ENCODE results near the gene UPF2. TPM values are rescaled to one million over a fixed set of nuclear protein-coding genes. Genes with fewer than 3 reads are reported as not detected.
"Not testable (repeated sequence)": the region's sequence is repeated elsewhere in the genome, so short reads cannot be mapped to it uniquely, and the experiment has no call there.

The UPF2 gene
- polyA plus RNA-seq, 3 donors, result 9.0 to 17.1 (median 9.1) TPM

DNA sequence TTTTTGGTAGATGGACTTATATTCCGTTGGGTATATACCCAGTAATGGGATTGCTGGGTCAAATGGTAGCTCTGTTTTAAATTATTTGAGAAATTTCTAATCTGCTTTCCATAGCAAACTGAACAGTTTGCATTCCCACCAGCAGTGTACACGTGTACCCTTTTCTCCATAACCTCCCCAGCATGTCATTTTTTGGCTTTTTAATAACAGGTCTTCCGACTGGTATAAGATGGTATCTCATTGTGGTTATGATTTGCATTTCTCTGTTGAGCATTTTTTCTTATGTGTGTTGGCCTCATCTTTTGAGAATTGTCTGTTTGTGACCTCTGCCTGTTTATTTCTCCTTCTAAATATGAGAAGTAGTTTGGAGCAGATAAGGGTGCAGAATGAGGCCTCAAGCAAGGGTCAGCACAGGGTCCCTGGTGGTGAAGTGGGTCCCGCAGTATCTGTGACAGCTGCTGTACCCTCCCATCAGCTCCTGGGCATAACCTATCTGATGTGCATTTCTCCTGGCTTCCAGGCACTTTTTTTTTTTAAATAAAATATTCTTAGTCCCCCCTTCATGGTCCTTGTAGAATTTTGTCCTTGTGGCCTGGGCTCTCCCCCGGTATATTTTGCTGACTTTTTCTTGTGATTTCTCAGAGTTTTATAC, 145.9 kb downstream of the UPF2 start:
- no peak overlapping the region for H3K27ac ChIP-seq (ENCODE audit: low read depth, low read length)
- 79 to 85% (median 81%) methylated on average over 5 of the region's 5 CpGs for WGBS, 3 donors

DNA sequence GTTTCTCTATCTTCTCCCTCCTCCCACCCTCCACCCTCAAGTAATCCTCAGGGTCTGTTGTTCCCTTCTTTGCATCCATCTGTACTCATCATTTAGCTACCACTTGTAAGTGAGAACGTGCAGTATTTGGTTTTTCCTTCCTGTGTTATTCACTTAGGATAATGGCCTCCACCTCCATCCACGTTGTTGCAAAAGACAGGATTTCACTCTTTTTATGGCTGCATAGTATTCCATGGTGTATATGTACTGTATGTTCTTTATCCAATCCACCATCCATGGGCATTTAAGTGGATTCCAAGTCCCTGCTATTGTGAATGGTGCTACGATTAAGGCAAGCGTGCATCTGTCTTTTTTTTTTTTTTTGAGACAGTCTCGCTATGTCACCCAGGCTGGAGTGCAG, 147.0 kb downstream of the UPF2 start:
- no peak overlapping the region for H3K27ac ChIP-seq (ENCODE audit: low read depth, low read length)
- WGBS, 3 donors, result 87 to 93% (median 87%) methylated on average over 5 of the region's 5 CpGs

DNA sequence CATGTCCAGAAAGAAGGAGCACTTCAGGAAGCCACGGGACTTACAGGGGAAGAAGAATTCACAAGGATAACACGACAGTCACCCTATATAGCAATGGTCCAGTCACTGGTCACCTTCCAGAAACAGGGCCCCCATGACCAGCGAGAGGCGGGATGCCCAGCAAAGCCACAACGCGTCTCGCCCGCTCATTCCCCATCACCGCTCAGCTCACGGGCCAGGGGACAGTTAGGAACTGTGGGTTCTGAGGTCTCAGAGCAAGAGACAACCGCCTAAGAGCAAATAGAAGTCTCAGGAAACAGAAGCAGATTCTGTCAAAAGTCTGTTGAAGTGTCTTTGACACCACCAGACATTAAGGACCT, 147.5 kb downstream of the UPF2 start:
- WGBS, 3 donors, result 95 to 97% (median 96%) methylated on average over 11 of the region's 11 CpGs
- H3K27ac ChIP-seq (ENCODE audit: low read depth, low read length), result no peak overlapping the region

- H3K27ac ChIP-seq (ENCODE audit: low read depth, low read length), result no peak overlapping the region
- 91 to 92% (median 92%) methylated on average over 44 to 47 of the region's 47 CpGs for WGBS, 3 donors
These were observed 148.1 kb downstream of the UPF2 start for GRCh38 chr10:11894381-11895107.

DNA sequence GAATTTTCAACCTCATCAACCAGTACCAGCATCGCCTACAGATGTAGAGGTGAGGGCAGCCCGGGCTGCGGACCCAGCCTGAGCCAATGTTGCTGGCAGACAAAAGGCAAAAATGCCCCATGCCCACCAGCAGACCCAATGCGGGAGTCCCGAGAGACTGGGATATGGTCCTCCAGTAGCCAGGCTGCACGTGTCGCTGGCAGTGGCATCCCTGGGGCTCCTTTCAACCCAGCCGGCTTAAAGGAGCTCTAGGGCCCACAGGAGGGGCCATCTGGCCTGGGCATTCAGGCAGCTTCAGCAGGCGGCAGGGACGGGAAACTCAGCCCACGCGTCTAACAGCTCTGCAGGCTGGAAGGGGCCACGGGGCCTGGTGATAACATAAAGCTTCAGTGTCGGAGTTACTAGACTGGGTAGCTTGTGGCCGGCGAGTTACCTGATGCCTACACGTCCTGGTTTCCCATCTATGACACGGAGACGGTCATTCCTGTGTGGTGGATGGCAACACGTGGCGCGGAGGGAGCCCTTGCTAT, 148.8 kb downstream of the UPF2 start:
- no peak overlapping the region for H3K27ac ChIP-seq (ENCODE audit: low read depth, low read length)
- 88 to 90% (median 89%) methylated on average over 22 of the region's 22 CpGs for WGBS, 3 donors

- WGBS, 3 donors, result 94 to 95% (median 95%) methylated on average over 22 of the region's 22 CpGs
- H3K27ac ChIP-seq (ENCODE audit: low read depth, low read length), result no peak overlapping the region
These were observed 150.7 kb downstream of the UPF2 start for GRCh38 chr10:11891776-11892486.

DNA sequence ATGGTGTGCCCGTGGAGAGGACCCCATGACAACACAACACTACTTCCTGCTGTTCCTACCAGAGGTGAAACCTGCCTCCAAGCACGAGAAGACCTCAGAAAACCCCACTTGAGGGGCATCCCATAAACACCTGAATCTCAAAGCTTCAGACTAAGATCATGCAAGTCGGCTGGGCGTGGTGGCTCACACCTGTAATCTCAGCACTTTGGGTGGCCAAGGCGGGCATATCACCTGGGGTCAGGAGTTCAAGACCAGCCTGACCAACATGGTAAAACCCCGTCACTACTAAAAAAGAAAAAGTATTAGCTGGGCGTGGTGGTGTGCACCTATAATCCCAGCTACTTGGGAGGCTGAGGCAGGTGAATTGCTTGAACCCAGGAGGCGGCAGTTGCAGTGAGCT, 153.3 kb downstream of the UPF2 start:
- H3K27ac ChIP-seq (ENCODE audit: low read depth, low read length), result not testable (repeated sequence)

DNA sequence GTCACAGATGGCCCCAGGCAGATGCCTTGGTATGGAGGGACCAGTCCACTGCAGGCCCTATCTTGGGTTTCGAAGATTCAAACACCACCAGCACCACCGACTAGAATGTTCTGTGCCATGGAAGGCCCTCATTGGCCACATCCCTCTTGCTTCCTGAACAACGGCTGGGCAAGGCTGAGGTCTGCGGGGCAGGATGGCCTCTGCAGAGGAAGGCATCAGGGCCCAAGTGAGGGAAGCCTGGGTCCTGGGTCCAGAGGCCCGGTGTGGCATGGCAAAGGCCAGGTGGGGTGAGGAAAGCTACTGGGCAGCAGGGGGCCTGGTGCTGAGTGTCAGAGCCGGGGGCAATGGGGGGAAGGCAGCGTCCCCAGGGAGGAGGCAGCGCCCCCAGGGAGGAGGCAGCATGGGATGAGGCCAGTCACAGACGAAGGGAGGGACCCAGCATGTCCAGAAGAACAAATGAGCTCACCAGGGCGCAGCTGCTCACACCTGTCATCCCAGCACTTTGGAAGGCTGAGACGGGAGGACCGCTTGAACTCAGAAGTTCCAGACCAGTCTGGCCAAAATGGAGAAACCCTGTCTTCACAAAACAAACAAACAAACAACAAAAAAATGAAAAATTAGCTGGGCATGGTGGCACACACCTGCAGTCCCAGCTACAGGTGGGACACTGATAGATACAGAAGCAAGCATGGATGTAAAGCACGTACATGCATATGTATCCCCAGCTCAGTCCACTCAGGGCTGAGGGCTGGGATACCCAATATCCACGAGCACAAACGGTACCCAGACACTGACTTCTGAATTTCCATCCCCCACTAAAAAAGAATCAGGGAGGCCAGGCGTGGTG, 155.0 kb downstream of the UPF2 start:
- H3K27ac ChIP-seq (ENCODE audit: low read depth, low read length), result no peak overlapping the region
- 88 to 92% (median 89%) methylated on average over 15 to 16 of the region's 16 CpGs for WGBS, 3 donors

More for the DNA sequence above, 153.3 kb downstream of the UPF2 start:
- 79 to 87% (median 81%) methylated on average over 8 of the region's 8 CpGs for WGBS, 3 donors

DNA sequence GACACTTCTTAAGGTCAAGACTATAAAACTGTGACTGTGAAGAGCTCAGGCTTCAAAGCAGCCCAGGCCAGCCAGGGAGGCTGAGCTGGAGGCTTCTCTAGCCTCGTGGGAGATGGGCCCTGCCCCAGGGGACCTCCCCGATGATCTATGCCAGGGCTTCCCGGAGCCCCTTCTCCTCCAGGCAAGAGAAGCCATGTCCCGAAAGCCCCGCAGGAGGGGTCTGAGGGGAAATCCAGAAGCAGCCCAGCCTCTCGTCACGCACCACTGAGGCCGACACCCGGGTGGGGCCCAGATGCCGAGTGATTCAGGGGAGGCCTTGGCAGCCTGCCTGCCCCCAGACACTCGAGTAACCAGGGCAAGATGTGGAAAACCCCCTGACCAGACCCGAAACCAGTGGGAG, 155.8 kb downstream of the UPF2 start:
- no peak overlapping the region for H3K27ac ChIP-seq (ENCODE audit: low read depth, low read length)
- 75 to 91% (median 81%) methylated on average over 12 of the region's 12 CpGs for WGBS, 3 donors

DNA sequence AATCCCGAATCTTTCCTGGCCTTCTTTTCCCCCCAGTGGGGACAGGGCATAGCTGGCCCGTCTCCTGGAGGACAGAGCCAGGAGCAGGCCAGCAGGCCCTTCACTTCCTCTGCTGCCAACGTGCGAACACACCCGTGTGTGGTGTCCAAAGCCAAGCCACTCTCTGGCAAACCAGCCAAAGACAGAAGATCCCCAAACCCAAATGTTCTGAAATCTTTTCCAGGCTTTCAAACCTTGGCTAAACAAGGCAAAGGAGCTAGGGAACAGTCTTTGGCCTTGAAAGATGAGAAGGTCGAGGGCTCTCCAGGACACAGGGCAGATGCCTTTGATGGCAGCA, 156.5 kb downstream of the UPF2 start:
- WGBS, 3 donors, result 71 to 78% (median 76%) methylated on average over 6 of the region's 6 CpGs
- no peak overlapping the region for H3K27ac ChIP-seq (ENCODE audit: low read depth, low read length)

DNA sequence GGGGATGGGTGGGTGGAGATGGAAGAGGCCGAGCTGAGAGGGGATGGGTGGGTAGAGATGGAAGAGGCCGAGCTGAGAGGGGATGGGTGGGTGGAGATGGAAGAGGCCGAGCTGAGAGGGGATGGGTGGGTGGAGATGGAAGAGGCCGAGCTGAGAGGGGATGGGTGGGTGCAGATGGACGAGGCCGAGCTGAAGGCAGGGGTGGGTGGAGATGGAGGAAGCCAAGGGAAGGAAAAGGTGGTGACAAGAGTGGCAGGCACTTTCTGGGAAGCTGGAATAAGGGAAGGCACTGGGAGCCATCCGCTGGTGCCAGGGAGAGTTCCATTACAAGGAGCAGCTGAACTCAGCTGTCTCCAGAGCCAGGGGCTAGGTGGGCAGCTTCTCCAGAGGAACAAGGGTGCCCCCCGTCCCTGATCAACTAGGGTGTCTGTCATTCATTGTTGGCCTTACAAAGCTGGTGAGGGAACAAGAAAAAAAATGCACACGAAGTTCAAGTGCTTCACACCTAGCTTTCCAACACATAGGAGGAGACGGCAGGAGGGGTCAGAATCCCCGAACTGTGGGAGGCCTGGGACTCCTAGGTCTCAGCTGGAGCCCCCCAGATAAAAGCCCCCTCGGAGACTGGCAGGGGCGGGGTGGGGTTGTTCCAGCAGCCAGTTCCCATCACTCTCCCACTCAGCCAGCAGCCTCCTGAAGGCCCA, 157.0 kb downstream of the UPF2 start:
- WGBS, 3 donors, result 78 to 86% (median 81%) methylated on average over 13 of the region's 13 CpGs
- H3K27ac ChIP-seq (ENCODE audit: low read depth, low read length), result no peak overlapping the region

DNA sequence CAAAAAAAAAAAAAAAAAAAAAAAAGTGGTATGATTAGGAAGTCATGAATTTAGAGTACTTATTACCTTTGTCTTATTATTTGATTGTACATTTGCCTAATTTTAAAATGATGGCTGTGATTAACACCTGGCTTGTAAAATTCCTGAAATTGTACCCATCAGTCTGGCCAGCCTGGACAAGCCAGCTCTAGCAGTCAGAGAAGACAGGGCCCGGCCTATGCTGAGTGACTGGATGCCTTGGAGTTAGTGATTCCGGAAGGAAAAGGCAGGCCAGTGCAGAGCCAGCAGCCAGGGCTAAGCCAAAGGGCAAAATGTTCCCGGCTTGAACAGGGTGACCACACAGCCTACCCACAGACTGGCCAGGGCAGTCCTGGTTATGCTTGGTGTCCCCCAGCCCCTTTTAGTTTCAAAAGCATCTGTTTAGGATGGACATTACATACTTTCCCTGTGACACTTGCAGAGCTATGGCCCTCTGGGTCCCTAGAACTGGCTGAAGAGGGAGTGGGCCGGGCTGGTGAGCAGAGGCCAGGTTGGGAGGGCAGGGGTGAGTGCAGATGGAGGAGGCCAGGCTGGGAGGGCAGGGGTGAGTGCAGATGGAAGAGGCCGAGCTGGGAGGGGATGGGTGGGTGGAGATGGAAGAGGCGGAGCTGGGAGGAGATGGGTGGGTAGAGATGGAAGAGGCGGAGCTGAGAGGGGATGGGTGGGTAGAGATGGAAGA, 157.7 kb downstream of the UPF2 start:
- 77 to 93% (median 84%) methylated on average over 6 to 7 of the region's 7 CpGs for WGBS, 3 donors
- H3K27ac ChIP-seq (ENCODE audit: low read depth, low read length), result no peak overlapping the region

DNA sequence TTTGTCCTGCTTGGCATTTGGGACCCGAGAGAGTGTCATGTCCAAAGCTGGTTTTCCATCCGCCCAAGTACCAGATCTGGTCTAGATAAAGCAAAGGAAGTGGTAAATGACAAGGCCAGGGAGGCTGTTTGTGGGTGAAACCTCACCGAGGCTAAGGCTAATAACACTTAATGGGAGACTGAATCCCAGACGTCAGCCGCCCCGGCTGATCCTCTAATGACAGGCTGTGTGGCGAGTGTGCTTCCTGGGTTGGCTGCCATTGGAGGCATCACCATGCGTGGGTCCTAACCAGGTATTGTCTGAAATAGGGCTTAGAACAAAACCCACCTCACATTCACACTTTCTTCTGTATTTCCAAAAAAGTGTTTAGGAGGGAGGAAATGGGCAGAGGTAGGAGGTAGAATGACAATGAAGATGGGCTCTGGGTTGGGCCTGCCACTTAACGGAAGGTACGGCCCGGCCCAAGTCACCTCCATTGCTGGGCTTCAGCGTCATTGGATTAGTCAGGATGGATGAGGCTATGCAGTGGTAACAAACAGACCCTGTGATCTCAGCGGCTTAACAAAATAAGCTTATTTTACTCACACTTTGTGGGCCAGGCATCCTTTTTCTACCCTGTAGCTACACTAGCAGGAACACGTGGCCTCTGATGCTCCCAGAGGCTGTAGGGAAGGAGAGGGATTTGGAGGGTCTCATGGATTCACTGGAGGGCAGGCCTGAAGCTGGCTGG, 159.8 kb downstream of the UPF2 start:
- H3K27ac ChIP-seq (ENCODE audit: low read depth, low read length), result no peak overlapping the region
- WGBS, 3 donors, result 84 to 94% (median 86%) methylated on average over 14 of the region's 14 CpGs

DNA sequence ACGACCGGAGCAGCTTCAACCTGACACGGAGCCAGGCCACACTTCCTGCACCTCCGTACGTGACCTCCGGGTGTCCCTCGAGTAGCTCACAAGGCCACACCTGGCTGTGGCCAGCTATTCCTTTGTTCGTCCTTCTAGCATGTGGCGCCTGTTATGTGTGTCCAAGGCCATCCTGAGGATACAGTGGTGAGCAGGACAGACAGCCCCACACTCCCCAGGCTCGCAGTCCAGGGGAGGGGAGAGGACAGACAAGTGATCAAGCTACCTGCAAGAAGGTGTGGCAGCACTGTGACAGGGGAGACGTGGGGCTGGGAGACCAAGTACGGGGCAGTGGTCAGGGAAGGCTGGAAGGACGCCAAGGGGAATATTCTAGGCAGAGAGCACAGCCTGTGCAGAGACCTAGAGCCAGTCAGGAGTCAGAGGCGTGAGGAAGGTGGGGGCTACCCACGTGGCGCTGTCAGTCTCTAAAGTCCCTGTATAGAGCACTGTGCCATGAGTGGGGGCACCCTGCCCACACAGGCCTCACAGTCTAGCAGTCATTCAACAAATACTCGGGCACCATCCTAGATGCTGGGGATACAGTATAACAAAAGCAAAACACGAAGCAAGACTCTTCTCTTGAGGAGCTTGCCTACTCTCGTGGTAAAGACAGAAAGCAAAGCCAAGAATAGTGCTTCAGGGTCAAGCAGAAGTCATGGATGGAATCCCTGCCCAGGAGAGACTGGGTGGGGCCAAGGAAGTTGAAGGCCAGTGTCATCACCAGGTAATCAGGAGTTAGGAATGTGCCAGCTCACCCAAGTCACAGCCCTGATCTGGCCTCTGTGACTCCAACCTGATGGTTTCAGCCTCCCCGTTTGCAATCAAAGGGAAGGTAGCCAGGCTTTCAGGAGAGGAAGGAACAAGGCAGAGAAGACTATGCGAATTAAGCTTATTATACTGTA, 160.9 kb downstream of the UPF2 start:
- no peak overlapping the region for H3K27ac ChIP-seq (ENCODE audit: low read depth, low read length)
- 69 to 86% (median 86%) methylated on average over 21 of the region's 21 CpGs for WGBS, 3 donors

GRCh38 chr10:11881030-11881476, 161.6 kb downstream of the UPF2 start:
- 81 to 87% (median 86%) methylated on average over 11 of the region's 11 CpGs for WGBS, 3 donors
- no peak overlapping the region for H3K27ac ChIP-seq (ENCODE audit: low read depth, low read length)
